Putamen (tissue), 1 donor: ENCODE data around the gene PSME1.

Experiments used
- DNase-seq: peaks from one replicate; pipeline ENCODE4 v3.0.0-alpha.2; 2016; ENCODE audit warnings: low spot score

Gene PSME1

GRCh38 chr14:24130380-24130716 is 5.6 kb upstream of the PSME1 start, which contains the start of gene FITM1:
Gene FITM1, plus strand, starts transcription at chr14:24130659. Its CDS starts 905 bp downstream, at chr14:24131564.
- no peak for DNase-seq

- no peak for DNase-seq
Observed at GRCh38 chr14:24130717-24131548, 5.1 kb upstream of the PSME1 start.

- no peak for DNase-seq
Observed at GRCh38 chr14:24131549-24131966, 4.4 kb upstream of the PSME1 start.

- DNase-seq: no peak
Observed at GRCh38 chr14:24132061-24132685, 3.8 kb upstream of the PSME1 start.

- no peak for DNase-seq
Observed at GRCh38 chr14:24132976-24133375, 3.0 kb upstream of the PSME1 start.

- no peak for DNase-seq
Observed at GRCh38 chr14:24133735-24134134, 2.3 kb upstream of the PSME1 start.

- DNase-seq: no peak
Observed at GRCh38 chr14:24135584-24135833, 485 bp upstream of the PSME1 start.

- no peak for DNase-seq
Observed at GRCh38 chr14:24136684-24137528, 912 bp downstream of the PSME1 start.

GRCh38 chr14:24137529-24138395 is 1.8 kb downstream of the PSME1 start:
- DNase-seq: no peak

- no peak for DNase-seq
Observed at GRCh38 chr14:24138396-24139271, 2.6 kb downstream of the PSME1 start.

- DNase-seq: no peak
Observed at GRCh38 chr14:24139272-24139934, 3.4 kb downstream of the PSME1 start.

- DNase-seq: peak; percentile 99
Observed at GRCh38 chr14:24141097-24141880, 5.3 kb downstream of the PSME1 start, which contains the start of gene EMC9. Gene EMC9, minus strand, starts transcription at chr14:24141591. Its CDS starts 287 bp downstream, at chr14:24141304.

- no peak for DNase-seq
Observed at GRCh38 chr14:24143511-24143910, 7.5 kb downstream of the PSME1 start.

- no peak for DNase-seq
Observed at GRCh38 chr14:24144451-24144850, 8.5 kb downstream of the PSME1 start.

- no peak for DNase-seq
Observed at GRCh38 chr14:24145219-24145618, 9.2 kb downstream of the PSME1 start.

GRCh38 chr14:24145690-24146452 is 9.9 kb downstream of the PSME1 start:
- DNase-seq: no peak

GRCh38 chr14:24146453-24146977 is 10.5 kb downstream of the PSME1 start, which contains the start of gene PSME2:
Gene PSME2, minus strand, starts transcription at chr14:24146610. Its CDS starts 29 bp downstream, at chr14:24146581.
- peak; percentile 83 for DNase-seq
